GM20431 (cell line): ENCODE data around the gene FOXL2.

Experiments
- in situ Hi-C: fragments of 300-500 bp; cut with MseI, MboI; formaldehyde crosslinking; loops from one replicate; pipeline ENCODE4 v1.15.0; 2020; ENCODE audit warnings: low sequenced_read_pairs; ENCODE audit not compliant: unreplicated experiment

Gene FOXL2

DNA sequence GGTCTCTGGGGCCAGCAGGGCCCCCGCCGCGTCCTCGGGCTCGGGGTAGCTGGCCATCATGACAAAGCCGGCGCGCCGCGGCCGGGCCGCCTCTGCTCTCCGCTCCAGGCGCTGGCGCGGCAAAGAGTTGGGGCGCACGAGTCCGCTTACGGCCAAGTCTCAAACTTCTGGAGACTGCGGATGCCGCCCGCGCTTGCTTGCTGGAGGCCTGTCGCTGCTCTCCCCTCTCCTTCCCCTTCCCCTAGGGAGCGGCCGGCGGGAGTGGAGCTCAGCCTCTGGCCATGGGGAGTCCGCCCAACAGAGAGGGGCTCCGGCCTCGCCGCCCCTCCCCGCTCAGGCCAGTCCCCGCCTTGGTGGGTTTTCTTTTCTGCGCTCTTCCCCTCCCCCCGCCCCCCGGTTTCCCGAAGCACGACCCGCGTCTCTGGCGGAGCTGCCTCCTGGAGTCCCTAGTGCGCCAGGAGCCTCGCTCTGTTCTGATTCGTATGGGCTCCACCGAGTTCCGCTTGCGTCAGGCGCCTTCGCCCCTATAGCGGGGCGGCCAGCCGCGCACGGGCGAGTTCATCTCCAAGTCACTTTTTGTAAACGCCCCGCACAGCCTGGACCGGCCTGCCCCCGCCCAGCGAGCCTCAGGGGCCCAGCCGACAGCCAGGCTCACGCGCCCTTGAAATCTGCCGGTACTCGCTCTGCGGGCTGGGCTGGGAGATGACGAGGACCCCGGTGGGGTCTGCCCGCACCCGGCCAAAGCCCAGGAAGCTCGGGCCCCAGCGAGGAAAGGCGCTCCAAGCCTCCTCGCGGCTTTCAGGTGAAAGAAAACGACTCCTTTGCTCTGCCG, at the start of gene FOXL2, which contains the start of gene FOXL2NB:
TSS of gene FOXL2 (minus strand) at position 475 of the 832 bp plus-strand sequence. CDS start at position 60, 415 bp downstream.
TSS of gene FOXL2NB (plus strand) at position 555 of the 832 bp plus-strand sequence. CDS start at position 703, 148 bp downstream.
- in situ Hi-C loops: loop anchor here (25.0 kb wide), 1 partner anchor 365 kb away; no protein-coding TSS in a partner anchor

DNA sequence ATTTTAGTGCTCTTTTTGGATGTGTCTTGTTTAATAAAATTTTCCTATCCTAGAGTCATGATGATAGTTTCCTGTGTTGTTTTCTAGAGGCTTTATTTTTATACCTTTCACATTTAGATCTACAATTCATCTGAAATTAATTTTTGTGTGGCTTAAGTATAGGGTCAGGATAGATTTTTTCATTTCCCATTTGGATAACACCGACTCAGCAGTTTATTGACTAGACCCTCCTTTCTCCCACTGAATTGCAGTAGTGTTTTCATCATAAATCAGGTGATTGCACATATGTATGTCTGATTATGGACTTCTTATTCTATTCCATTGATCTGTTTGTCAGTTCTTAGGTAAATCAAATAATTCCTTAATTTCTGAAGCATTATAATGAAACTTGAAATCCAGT, 48.8 kb upstream of the FOXL2 start:
- in situ Hi-C loops: no loop called here

DNA sequence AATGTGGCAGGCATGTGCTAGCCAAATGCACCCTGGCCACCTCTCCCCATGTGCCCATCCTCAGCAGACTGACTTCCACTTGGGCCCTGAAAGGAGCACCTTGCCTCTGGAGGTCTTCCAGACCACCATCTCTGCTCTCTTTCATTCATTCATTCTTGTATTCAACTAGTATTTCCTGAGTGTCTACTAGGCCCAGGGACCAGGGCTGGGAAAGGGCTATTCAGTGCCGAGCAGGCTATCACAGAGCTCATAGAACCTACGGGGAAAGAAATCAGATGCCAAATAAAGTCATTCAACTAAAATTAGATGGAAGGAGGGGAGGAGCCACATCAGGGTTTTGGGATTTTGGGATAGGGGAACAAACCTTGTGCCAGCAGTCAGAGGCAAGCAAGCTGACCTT, 40.2 kb upstream of the FOXL2 start:
- in situ Hi-C loops: no loop called here

DNA sequence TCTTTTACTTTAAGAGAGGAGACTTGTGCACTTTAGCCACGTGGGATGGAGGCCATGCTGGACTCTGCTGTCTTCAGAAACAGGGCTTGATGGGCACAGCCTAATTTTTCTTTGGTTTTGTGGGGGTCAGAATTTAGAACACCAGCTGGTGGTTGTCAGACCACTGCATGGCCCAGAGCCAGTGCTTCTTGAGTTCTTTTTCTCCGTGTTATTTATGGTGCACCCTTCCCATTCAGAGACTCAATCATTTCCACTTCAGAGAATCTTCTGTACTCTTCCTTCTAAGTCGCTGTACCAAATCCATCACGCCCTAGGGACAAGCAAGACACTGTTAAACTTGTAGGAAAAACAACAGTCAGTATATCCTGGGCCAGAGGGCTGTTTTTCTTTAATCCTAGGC, 39.0 kb upstream of the FOXL2 start:
- in situ Hi-C loops: no loop called here

DNA sequence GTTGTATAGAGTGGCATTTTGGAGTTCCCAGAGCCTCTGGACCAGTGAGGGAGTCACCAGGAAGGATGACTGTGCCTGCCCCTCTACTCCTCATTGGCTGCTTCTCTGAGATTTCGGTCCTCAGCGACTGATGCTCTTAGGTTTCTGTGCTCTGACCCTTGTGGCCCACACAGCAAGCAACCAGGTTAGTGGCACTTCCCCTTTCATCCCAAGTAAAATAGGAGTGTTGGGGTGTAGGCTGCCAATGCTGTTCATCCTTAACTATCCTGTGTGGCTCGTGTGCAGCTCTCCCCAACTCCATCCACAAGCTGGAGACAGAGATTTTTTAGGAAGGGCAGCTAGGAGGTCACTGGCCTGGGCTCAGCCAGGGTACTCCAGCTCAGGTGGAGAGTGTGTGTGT, 37.9 kb upstream of the FOXL2 start:
- in situ Hi-C loops: no loop called here

DNA sequence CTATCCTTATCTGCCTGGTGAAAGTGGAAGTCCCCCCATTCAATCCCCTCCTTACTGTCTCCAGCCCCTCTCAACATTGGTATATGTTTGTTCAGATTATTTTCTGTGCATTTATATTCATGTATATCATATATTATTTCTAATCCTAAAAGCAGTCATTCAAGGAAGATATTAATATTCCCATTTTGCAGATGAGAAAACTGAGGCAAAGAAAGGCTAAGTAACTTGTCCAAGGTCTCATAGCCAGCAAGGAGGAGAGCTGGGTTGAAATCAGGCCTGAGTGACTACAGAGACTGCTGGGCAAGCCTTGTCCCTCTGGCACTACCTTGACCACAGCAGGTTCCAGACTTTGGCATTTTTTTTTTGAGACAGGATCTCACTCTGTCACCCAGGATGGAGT, 29.1 kb upstream of the FOXL2 start:
- in situ Hi-C loops: no loop called here

DNA sequence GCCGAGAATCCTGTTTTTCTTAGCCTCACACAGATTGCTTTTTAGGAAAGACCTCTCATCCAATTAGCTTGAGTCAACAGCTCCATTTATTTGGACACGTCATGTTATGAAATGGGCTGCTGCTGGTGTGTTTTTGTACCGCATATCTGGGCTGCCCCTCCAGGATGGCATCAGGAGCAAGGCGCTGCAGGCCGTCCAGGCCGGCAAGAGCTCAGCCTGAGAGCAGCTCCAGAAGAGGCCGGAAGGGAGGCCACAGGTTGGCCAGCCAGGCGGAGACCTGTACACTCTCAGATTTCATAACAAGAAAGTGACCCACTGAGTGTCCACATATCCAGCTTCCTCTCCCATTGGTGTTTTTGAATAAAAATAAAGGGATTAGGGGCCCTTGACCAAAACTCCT, 28.4 kb upstream of the FOXL2 start:
- in situ Hi-C loops: no loop called here

DNA sequence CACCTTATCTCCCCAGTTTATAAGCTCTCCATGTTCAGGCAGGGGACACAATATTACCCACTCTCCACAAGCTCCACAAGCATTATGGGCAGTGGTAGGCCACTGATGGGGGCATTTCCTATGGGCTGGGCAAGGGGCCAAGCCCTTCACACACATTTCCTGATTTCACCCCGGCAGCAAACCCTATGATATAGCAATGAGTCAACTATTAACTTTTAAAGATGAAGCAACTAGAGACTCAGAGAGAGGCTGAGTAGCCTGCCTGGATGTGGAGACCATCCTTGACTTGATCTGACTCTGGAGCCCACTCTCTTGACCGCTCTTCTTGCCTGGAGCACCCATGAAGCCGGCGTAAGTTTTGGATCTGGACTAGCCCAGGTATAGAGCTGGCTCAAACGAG, 27.5 kb upstream of the FOXL2 start:
- in situ Hi-C loops: no loop called here

DNA sequence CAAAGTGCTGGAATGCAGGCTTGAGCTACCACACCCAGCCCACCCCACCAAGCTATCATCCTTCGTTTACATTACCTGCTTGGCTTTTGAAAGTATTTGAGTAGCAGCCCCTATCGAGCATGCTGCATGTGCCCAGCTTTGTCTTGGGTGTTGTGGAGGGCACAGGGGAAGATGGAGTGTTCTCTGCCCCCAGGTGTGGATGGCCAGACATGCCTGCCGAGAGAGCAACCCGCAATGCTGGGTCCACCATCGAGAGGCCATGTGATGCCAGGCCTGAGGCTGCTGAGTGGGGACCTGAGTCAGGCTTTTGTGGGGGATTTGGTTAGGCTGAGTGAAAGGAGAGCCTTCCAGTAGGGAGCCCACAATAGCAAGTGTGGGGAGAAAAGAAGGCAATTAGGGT, 26.0 kb upstream of the FOXL2 start:
- in situ Hi-C loops: no loop called here

DNA sequence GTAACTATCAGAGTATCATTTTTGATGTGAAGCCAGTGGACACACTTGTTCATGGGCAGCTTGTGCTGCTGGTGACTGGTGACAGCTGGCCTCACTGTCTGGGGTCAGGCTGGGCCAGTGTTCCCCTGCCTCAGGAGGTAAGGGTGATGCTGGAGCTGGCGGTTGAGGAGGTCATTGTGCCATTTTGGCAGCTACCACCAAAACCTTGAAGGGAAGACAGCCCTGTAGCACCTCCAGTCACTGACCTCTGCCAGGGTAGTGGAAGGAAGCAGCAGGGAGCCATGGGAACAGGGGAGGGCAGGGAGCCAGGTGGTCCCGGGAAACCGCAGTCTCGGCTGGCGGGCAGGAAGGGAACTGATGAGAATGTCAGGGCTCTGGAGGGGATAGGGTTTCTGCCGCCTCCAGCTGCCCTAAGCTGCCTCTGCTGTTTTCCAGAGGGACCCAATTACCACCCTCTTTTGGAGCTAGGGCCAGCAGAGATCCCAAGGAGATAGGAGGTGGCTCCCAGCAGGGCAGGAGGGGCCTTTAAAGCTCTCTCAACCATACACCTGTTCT, 24.9 kb upstream of the FOXL2 start:
- in situ Hi-C loops: no loop called here

DNA sequence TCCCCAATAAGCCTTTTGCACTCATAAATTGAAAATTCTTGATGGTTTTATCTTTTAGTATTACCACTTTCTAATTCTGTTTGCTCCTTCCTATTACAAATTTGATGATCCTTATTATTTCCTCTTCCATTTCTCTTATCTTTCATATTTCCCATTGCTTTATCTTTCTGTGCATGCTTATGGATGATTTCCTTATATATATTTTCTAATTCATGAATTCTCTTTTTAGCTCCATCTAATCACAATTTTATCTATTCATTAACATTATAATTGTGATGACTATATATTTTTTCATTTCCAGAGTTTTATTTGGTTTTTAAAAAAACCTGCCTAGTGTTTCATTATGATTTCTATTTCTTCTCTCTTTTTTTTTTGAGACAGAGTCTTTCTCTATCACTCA, 18.0 kb upstream of the FOXL2 start:
- in situ Hi-C loops: no loop called here

DNA sequence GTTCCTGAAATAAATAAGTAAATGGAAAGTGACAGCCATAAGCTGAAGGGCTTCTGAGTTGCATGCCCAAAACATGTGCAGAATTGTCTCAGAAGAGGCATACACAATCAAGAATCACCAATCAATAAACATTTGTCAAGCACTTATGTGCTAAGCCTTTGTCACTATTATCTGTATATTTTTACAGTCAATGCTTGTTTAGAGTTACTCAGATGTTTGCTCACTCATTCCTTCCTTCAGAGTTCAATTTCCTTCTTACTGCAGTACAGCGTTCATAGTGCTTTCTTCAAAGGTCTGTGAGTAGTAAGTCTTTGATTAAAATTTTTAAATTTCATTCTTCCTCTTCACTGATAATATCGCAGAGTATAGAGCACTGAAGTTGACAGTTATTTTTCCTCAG, 17.3 kb upstream of the FOXL2 start:
- in situ Hi-C loops: no loop called here

DNA sequence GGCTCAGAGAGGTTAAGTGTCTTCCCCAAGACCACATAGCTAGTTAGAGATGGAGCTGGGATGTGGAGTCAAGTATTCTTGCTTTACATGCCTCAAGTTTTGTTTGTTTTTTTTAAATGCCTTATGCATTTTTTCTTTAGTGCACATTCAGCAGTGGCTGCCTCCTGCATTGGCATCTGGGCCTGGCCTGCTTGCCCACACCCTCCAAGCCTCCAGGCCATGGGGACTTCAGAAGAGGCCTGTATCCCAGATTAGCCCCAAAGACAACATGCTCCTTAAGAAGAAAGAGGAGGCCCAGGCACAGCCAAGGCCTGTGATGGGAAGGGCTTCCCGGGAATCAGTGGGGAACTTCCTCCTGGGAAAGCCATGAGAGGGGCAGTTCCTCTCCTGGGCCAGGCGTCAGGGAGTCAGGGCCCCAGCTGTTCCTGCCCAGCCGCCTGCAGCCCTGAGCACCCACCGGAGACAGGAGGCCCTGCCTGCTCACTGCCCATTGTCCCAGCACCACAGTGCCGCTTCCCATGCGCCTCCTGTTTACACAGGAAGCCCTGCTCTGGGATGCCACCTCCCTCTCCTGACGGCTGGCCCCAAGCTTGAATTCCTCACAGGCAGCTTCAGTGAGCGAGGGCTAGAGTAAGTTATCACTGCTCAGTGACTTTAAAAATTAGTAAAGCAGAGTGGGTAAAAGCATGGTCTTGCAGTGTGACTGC, 16.1 kb upstream of the FOXL2 start:
- in situ Hi-C loops: no loop called here

DNA sequence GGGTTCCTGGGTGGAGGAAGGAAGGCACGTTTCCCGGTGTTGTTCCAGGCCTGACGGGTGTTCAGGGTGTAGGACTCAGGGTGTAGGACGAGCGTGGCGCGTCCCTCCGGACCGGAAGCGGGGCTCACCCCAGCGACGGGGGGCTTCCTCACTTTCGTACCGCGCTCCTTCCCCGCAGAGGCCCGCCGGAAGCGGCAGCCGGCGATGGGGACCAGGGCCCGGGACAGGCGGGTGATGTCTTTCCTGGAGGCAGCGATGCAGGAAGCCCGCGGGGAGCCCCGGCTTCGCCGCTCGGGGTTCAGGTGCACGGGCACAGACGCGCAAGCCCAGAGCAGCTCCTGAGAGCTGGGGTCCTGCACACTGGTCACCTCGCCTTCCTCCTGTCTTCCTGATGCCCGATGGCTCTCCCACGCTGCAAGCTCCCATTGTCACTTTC, 13.5 kb upstream of the FOXL2 start:
- in situ Hi-C loops: no loop called here

DNA sequence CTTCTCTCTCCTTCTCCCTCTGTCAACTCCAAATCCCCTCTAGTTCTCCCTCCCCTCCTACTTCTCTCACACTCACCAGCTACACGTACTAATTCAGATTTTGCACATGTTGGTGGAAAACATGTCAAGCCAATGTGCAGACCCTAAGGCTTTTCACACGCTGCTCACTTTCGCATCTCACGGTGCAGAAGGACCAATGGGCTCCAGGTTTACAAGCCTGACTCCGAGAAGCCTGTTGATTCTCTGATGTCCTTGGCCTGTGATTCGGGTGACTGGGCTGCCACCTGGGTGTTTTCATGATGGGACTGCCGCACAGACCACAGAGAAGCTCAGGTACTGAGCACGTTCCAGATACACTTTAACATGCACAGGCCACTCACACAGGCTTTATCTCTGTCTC, 3.8 kb upstream of the FOXL2 start:
- in situ Hi-C loops: no loop called here

DNA sequence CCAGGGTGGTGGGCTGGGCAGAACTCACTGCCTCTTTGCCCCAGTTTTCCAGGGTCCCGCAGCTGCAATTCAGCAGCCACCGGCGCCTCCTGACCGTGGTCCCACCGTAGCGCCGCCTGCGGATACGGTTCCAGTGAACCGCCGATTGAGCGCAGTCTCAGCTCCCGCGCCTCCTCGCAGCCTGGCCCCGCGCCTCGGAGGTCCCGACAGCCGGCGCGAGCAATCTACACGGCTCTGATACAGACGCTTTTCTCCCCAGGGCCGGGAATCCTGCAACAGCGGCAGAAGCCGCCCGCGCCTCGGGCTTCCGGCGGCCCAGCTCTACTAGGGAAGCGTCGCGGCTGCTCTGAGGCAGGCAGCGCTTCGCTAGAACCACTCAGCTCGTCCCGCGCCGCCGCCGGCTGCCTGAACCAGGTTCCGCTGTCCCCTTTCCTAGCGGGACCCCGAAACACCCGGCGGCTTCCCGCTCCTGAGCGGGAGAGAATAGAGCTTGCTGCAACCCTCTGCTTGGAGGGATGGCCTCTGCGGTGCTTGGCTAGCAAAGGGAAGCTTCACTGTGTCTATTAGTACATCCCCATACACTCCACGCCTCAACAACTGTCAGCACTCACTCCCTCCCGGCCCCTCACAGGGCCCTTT, 3.2 kb upstream of the FOXL2 start:
- in situ Hi-C loops: no loop called here

DNA sequence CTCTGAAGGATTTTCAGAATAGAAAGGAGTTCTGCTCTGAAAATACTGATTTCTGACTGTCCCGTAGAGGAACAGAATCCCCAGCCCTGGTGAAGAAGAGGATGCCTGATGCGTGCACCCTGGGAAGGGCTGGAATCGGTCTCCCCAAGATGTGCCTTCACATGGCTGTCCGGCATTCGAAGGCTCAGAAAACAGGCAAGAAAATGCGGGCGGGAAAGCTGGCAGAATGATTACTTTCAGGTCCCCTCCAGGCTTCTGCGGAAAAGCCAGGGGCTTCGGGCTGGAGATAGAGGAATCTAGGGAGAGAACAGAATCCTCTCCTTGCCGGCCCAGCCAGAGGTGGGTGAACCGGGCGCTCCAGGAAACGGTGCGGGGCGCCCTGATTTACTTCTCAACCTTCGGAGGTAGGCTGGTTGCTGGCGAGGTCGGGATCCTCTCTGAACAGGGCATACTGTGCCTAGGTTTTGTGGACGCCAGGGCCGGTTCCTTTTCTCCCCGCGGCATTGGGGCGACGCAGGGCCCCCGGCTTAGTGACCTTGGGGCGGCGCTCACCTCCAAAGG, 2.6 kb upstream of the FOXL2 start:
- in situ Hi-C loops: loop anchor here (25.0 kb wide), 1 partner anchor 363 kb away; no protein-coding TSS in a partner anchor

DNA sequence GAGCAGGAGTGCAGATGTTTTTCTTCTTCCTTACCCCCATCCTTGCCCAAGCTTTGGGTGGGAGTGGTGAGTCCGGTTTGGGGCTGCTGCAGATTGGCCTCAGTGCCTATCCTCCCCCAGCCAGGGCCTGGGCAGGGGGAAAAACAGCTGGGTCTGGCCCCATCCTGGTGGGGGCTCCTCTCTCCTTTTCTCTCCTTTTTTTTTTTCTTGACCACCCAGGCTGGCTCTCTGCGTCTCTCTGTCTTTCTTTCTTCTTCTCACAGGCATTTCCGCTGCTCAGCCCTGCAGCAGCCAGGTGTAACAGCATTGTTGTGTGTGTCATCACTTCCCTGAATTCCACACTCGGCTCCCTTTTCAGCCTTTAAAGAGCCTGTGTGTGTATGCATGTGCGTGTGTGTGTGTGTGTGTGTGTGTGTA, 2.1 kb upstream of the FOXL2 start:
- in situ Hi-C loops: loop anchor here (25.0 kb wide), 1 partner anchor 363 kb away; no protein-coding TSS in a partner anchor

DNA sequence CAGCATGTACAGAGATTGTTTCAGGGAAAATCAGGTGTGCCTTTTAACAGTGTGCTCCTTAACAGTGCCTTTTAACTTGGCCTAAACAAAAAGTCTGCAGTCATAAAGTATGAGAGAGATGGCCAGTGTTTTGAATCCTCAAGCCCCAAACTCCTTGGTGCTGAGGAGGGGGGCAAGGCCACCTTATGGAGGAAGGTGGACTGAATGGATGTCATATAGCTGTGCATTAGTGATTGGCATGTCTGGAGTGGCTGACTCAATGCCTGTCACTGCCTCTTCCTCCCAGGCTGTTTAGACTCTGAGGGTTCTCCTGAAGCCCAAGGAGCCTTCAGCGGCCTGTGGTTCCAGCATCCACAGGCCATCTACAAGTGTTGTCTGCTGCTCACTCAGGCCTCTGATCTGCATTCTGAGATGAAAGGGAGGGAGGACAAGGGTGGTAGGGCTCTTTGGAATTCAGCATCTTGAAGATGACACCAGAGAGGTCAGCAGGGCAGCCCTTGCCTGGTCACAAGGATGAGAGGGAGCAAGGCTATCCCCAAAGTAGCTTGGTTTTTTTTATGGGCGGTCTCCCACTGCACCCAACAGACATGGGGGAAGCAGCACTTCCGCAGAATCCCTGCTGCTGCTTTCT, 1.5 kb upstream of the FOXL2 start:
- in situ Hi-C loops: loop anchor here (25.0 kb wide), 1 partner anchor 364 kb away; no protein-coding TSS in a partner anchor
